ENCODE measurements around the gene TIGD6.

DNA sequence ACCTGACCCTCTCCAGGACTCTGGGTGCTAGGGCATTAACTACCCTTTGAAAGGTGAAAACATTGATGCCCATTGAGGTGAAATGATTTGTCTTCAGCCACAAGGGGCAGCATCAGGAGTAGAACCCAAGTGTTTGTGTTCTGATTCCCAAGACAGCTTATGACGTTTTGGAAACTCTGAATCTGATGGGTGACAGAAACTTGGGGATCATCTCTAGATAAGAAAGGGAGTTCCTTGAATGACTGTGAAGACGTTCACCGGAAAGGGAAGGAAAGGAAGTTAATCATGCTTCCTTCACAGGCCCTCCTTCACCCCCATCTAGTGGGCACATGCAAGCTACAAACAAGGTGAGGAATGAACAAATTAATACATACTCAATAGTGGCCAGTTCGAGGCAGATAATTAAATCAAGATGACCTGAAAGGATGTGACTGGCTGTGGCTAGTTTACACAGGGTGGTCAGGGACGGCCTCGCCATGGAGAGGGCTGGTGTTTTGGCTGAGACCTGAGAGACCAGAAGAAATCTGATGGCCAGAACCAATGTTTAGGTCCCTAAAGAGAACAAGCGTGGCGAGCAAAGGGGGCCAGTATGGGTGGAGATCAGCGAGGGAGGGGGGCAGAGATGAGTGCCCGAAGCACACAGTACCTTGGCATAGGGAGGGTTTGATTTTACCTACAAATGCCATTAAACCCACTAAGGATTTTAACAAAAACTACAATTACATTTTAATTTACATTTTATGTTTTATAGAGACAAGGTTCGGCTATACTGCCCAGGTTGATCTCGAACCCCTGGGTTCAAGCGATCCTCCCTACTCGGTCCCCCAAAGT is 40.8 kb downstream of the TIGD6 start:
- TF ChIP-seq CTCF (IDR thresholded peaks at IDR 0.05) (peak; percentile 30 to 68 (median 54)), POLR2A (IDR thresholded peaks at IDR 0.05) (no peak)
